ENCODE results near the gene OXCT1. TPM values are rescaled to one million over a fixed set of nuclear protein-coding genes. Genes with fewer than 3 reads are reported as not detected.

OXCT1 gene
- total RNA-seq, 1 donor from 2014 or later: 16.2 TPM

- H3K4me1 ChIP-seq: no peaks in the 10 kb centered on the region
- H3K27me3 ChIP-seq: no peaks in the 10 kb centered on the region
- no peak overlapping the region for H3K4me3 ChIP-seq
- TF ChIP-seq CTCF (IDR thresholded peaks at IDR 0.05): no peak
- intact Hi-C loops (cut with DNase I): no loop called here
- no peak for DNase-seq
- no peaks in the 10 kb centered on the region for H3K9me3 ChIP-seq
- no peaks in the 10 kb centered on the region for H3K36me3 ChIP-seq
- no peak overlapping the region for H3K27ac ChIP-seq
- no peak for ATAC-seq
Observed at GRCh38 chr5:41878173-41878572, 7.9 kb upstream of the OXCT1 start.

GRCh38 chr5:41877408-41877807 lies 7.2 kb upstream of the OXCT1 start:
- H3K27ac ChIP-seq: no peak overlapping the region
- no peaks in the 10 kb centered on the region for H3K36me3 ChIP-seq
- no peak for ATAC-seq
- H3K4me1 ChIP-seq: no peaks in the 10 kb centered on the region
- H3K9me3 ChIP-seq: no peaks in the 10 kb centered on the region
- no peak for TF ChIP-seq CTCF (IDR thresholded peaks at IDR 0.05)
- no peaks in the 10 kb centered on the region for H3K27me3 ChIP-seq
- no peak overlapping the region for H3K4me3 ChIP-seq
- intact Hi-C loops (cut with DNase I): no loop called here
- no peak for DNase-seq

GRCh38 chr5:41876678-41877077 lies 6.5 kb upstream of the OXCT1 start:
- intact Hi-C loops (cut with DNase I): no loop called here
- TF ChIP-seq CTCF (IDR thresholded peaks at IDR 0.05): no peak
- Histone ChIP-seq H3K27ac (no peak overlapping the region), H3K9me3 (no peaks in the 10 kb centered on the region), H3K27me3 (no peaks in the 10 kb centered on the region), H3K4me3 (no peak overlapping the region), H3K36me3 (no peaks in the 10 kb centered on the region), H3K4me1 (no peaks in the 10 kb centered on the region)
- DNase-seq (no peak), ATAC-seq (no peak)

GRCh38 chr5:41875121-41875520 lies 4.9 kb upstream of the OXCT1 start:
- no peak for TF ChIP-seq CTCF (IDR thresholded peaks at IDR 0.05)
- ATAC-seq: no peak
- Histone ChIP-seq H3K36me3 (no peaks in the 10 kb centered on the region), H3K9me3 (no peaks in the 10 kb centered on the region), H3K4me1 (peaks cover 9% of the 10 kb centered on the region), H3K27me3 (no peaks in the 10 kb centered on the region), H3K27ac (no peak overlapping the region), H3K4me3 (no peak overlapping the region)
- DNase-seq: no peak
- intact Hi-C loops (cut with DNase I): no loop called here

- intact Hi-C loops (cut with DNase I): no loop called here
- no peaks in the 10 kb centered on the region for H3K36me3 ChIP-seq
- peaks cover 9% of the 10 kb centered on the region for H3K4me1 ChIP-seq
- ATAC-seq (no peak), DNase-seq (no peak)
- no peaks in the 10 kb centered on the region for H3K9me3 ChIP-seq
- TF ChIP-seq CTCF (IDR thresholded peaks at IDR 0.05): no peak
- H3K27me3 ChIP-seq: no peaks in the 10 kb centered on the region
- H3K27ac ChIP-seq: no peak overlapping the region
- H3K4me3 ChIP-seq: no peak overlapping the region
Observed at GRCh38 chr5:41874512-41875060, 4.4 kb upstream of the OXCT1 start.

GRCh38 chr5:41871852-41872251 lies 1.6 kb upstream of the OXCT1 start:
- Histone ChIP-seq H3K27ac (no peak overlapping the region), H3K4me3 (no peak overlapping the region), H3K27me3 (no peaks in the 10 kb centered on the region), H3K9me3 (no peaks in the 10 kb centered on the region), H3K36me3 (no peaks in the 10 kb centered on the region), H3K4me1 (peaks cover 17% of the 10 kb centered on the region)
- no peak for TF ChIP-seq CTCF (IDR thresholded peaks at IDR 0.05)
- DNase-seq: no peak
- intact Hi-C loops (cut with DNase I): no loop called here
- no peak for ATAC-seq

Data from upper lobe of right lung (tissue), 1 donor.